Transverse colon (tissue), 4 donors: Measurements from ENCODE around the gene TP53AIP1. TPM values are rescaled to one million over a fixed set of nuclear protein-coding genes. Genes with fewer than 3 reads are reported as not detected.

Experiments
- DNase-seq: peaks from one replicate; pipeline ENCODE4 v3.0.0-alpha.2; 2019
- H3K27ac ChIP-seq, 4 donors: fragments of 200-600 bp; sonication (generic); 2 replicates each; pipeline ENCODE4 v1.5.1; 2016 to 2018; ENCODE audit warnings: inconsistent platforms in 4 of 4
- H3K27me3 ChIP-seq: fragments of 200-600 bp; sonication (generic); 2 replicates; pipeline ENCODE4 v1.5.1; 2017; ENCODE audit warnings: inconsistent platforms
- H3K36me3 ChIP-seq, 4 donors: fragments of 200-600 bp; sonication (generic); 2 replicates each; pipeline ENCODE4 v1.5.1; 2017 to 2019; ENCODE audit warnings: inconsistent platforms in 4 of 4
- H3K4me1 ChIP-seq, 4 donors: fragments of 200-600 bp; sonication (generic); 2 replicates each; pipeline ENCODE4 v1.5.1; 2017 to 2020; ENCODE audit warnings: inconsistent platforms in 4 of 4
- H3K4me3 ChIP-seq, 4 donors: fragments of 200-600 bp; sonication (generic); 1 replicate in 1 of 4; 2 replicates in 3 of 4; pipeline versions ENCODE4 v1.5.1 to v1.6.1; 2017 to 2019; ENCODE audit warnings: inconsistent platforms in 4 of 4
- H3K9me3 ChIP-seq, 2 donors: fragments of 200-600 bp; sonication (generic); 2 replicates each; pipeline ENCODE4 v1.5.1; 2017 to 2019; ENCODE audit warnings: inconsistent platforms in 2 of 2
- CTCF ChIP-seq, 5 experiments: fragments of 200-600 bp in 3 of 5; fragments of 450-650 bp in 2 of 5; sonication (generic) in 3 of 5; IDR thresholded peaks; 1 replicate in 2 of 5; 2 replicates in 3 of 5; pipeline ENCODE4 v1.5.1; 2016 to 2017; ENCODE audit warnings: antibody characterized with exemption in 5 of 5, inconsistent platforms in 3 of 5, mild to moderate bottlenecking in 2 of 5, moderate library complexity in 1 of 5
- EP300 ChIP-seq: sonication (generic); formaldehyde crosslinking; IDR thresholded peaks from one replicate; pipeline ENCODE4 v1.6.1; 2017; ENCODE audit warnings: antibody characterized with exemption, low read depth
- POLR2A ChIP-seq: fragments of 450-650 bp; IDR thresholded peaks from one replicate; pipeline ENCODE4 v1.6.1; 2016; ENCODE audit warnings: antibody characterized with exemption, mild to moderate bottlenecking, moderate library complexity
- POLR2AphosphoS5 ChIP-seq, 3 donors: sonication (generic); formaldehyde crosslinking; IDR thresholded peaks; one replicate each; pipeline ENCODE4 v1.6.1; 2016; ENCODE audit warnings: antibody characterized with exemption in 3 of 3
- WGBS, 2 donors: methylation state at CpG; one replicate each; pipeline ENCODE4 v1.1.5; 2018; ENCODE audit warnings: low coverage in 1 of 2; 5-methylcytosine and 5-hydroxymethylcytosine counted together
- in situ Hi-C, 4 donors: fragments of 200-750 bp; cut with MboI; loops; one replicate each; pipeline versions ENCODE4 v1.15.0 to v1.15.1; 2017; ENCODE audit warnings: low sequenced_read_pairs in 3 of 4, low pct_ligation_motif_present in 1 of 4, low pct_unique_long_range_greater_than_20kb in 1 of 4
- intact Hi-C: fragments of 100-400 bp; cut with DNase I; formaldehyde crosslinking; loops from one replicate; pipeline ENCODE4 v1.15.1; 2023; ENCODE audit warnings: low total_unique reads
- total RNA-seq, 4 donors: library from RNA; depleted of rRNA; stranded (reverse); fragments of >200 nt; gene quantifications; one replicate each; pipeline ENCODE4 v1.1.0, GENCODE V29; 2016

The TP53AIP1 gene
- total RNA-seq, 4 donors from 2014 or later, result 0.20 to 0.48 (median 0.41) TPM; not detected in 1

DNA sequence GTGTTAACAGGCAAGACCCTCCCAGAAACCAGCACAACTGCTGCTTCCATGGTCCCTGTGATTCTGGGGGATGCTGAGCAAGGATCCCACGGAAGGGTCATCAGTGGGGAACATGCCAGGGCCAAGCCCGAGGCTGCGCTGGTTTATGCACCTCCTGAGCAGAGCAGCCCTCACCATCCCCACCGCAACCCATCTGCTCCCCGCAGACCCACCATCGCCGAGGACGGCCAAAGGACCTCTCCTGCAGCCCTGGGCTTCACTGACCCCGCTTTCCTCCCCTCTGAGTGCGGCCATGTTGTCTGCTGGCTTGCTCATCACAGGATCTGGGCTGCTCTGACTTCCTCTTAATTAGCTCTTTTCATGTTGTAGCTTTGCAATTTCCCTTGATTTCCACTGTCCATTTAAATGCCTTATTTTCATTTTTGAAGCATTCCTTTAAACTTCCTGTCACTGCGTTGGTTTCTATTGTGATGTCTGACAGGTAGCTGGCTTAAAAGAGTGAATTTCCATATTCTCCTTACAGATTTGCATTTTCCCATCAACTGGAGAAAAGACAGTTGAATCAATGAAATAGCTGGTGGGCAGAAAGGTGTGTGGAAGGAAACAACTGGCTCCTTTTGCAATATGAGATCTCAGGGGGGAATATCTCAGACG, 14.9 kb downstream of the TP53AIP1 start:
- Histone ChIP-seq H3K27me3 (no peaks in the 10 kb centered on the region), H3K4me1 (no peaks in the 10 kb centered on the region), H3K4me3 (no peak overlapping the region), H3K9me3 (no peaks in the 10 kb centered on the region), H3K27ac (no peak overlapping the region), H3K36me3 (no peaks in the 10 kb centered on the region)
- no peak for DNase-seq
- TF ChIP-seq CTCF (IDR thresholded peaks at IDR 0.05) (no peak), POLR2AphosphoS5 (IDR thresholded peaks at IDR 0.05) (no peak), POLR2A (no peak), EP300 (no peak)
- in situ Hi-C loops (no loop called here), intact Hi-C loops (no loop called here)
- WGBS, 2 donors, result 85 to 90% methylated on average over 2 to 12 of the region's 12 CpGs

- in situ Hi-C loops (no loop called here), intact Hi-C loops (no loop called here)
- Histone ChIP-seq H3K36me3 (no peaks in the 10 kb centered on the region), H3K9me3 (no peaks in the 10 kb centered on the region), H3K27me3 (no peaks in the 10 kb centered on the region), H3K27ac (no peak overlapping the region), H3K4me1 (no peaks in the 10 kb centered on the region), H3K4me3 (no peak overlapping the region)
- no peak for TF ChIP-seq POLR2A
- no peak for TF ChIP-seq POLR2AphosphoS5 (IDR thresholded peaks at IDR 0.05)
- no peak for TF ChIP-seq CTCF (IDR thresholded peaks at IDR 0.05)
- no peak for TF ChIP-seq EP300
- 77% methylated on average over 11 of the region's 11 CpGs; no CpG with 5 or more reads in 1 of the 2 donors for WGBS, 2 donors
- no peak for DNase-seq
Measured at GRCh38 chr11:128927108-128927461, 15.6 kb downstream of the TP53AIP1 start.

DNA sequence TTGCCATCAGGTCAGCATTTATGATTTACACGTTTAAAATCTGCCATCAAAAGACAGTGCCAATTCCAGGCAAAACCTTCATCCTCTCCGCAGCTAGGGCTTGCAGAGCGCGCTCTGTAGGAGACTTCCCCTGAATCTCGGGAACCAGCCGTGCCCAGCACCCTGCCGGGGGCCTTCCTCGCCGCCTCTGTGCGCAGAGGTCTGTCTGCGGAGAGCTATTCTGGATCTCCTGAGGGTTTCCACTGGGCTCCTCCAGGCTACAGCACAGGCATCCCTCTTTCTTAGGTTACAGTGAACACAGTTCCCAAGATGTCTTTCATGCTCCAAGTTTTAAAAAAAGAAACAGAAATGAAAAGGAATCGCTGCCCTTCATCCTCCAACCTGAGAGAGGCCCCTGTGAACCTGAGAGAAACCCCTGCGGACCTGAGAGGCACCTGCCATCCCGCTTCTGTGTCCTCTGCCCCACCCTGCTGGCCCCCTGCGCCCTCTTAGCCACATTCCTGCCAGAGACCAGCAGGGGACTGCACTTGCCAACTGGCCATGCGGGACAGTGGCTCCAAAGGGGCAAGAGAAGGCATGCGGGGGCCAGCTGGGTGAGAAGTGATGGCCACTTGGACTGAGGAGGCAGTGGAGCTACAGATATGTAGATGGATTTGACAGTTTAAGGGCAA, 16.1 kb downstream of the TP53AIP1 start:
- WGBS, 2 donors, result 88% methylated on average over 17 of the region's 17 CpGs; no CpG with 5 or more reads in 1 of the 2 donors
- no peak overlapping the region for H3K27ac ChIP-seq
- no peak overlapping the region for H3K4me3 ChIP-seq
- intact Hi-C loops (no loop called here), in situ Hi-C loops (no loop called here)
- no peaks in the 10 kb centered on the region for H3K4me1 ChIP-seq
- H3K9me3 ChIP-seq, result no peaks in the 10 kb centered on the region
- no peaks in the 10 kb centered on the region for H3K27me3 ChIP-seq
- H3K36me3 ChIP-seq, result no peaks in the 10 kb centered on the region
- no peak for DNase-seq
- no peak for TF ChIP-seq EP300
- TF ChIP-seq CTCF (IDR thresholded peaks at IDR 0.05), result no peak
- no peak for TF ChIP-seq POLR2A
- no peak for TF ChIP-seq POLR2AphosphoS5 (IDR thresholded peaks at IDR 0.05)

DNA sequence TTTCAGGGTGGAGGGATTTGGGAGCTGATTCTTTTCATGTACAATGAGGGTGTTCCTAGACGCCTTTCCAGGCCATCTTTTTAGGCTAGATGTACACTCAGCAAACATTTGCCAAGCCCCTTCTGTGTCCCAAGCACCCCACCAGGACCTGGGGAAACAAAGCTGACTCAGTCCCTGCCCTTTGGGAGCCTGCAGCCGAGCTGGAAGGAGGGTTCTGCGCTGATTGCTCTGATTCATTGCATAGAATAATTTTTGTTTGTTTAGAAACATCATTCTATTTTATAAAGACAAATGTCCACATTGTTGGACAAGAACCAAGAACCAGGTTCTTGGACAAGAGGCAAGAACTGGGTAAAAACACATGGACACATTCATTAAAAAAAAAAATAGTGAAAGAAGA, 16.7 kb downstream of the TP53AIP1 start:
- H3K4me1 ChIP-seq, result no peaks in the 10 kb centered on the region
- H3K27ac ChIP-seq, result no peak overlapping the region
- intact Hi-C loops, result no loop called here
- H3K27me3 ChIP-seq, result no peaks in the 10 kb centered on the region
- in situ Hi-C loops, result no loop called here
- DNase-seq, result no peak
- no peaks in the 10 kb centered on the region for H3K9me3 ChIP-seq
- no peak overlapping the region for H3K4me3 ChIP-seq
- TF ChIP-seq CTCF (IDR thresholded peaks at IDR 0.05) (no peak), EP300 (no peak), POLR2A (no peak), POLR2AphosphoS5 (IDR thresholded peaks at IDR 0.05) (no peak)
- H3K36me3 ChIP-seq, result no peaks in the 10 kb centered on the region
- 63 to 89% methylated on average over 3 of the region's 3 CpGs for WGBS, 2 donors
